WTC11 (cell line): ENCODE data around the gene ARHGAP30. TPM values are rescaled to one million over a fixed set of nuclear protein-coding genes. Genes with fewer than 3 reads are reported as not detected.

Experiments used
- ATAC-seq: fragments of 200-7000 bp; cut with Tn5 transposase; 2 replicates; pipeline ENCODE4 v1.10.0; 2021; ENCODE audit warnings: mild to moderate bottlenecking, moderate library complexity
- CTCF ChIA-PET: fragments of 300-600 bp; sonication (Branson Sonifier 250); formaldehyde crosslinking; loops from one replicate; lab custom pipeline; 2021; ENCODE audit warnings: antibody characterized with exemption; lab: Charles Lee
- POLR2A ChIA-PET: fragments of 350-600 bp; sonication (Branson Sonifier 250); formaldehyde crosslinking; loops from one replicate; lab custom pipeline; 2021; ENCODE audit warnings: antibody characterized with exemption; lab: Charles Lee
- DNase-seq: peaks from one replicate; pipeline ENCODE4 v3.0.0; 2021; ENCODE audit warnings: low spot score
- H3K27ac Mint-ChIP-seq: 2 replicates; pipeline ENCODE4 v1.8.0; 2021; ENCODE audit warnings: mixed read lengths
- H3K27me3 Mint-ChIP-seq: 2 replicates; pipeline ENCODE4 v1.8.0; 2021; ENCODE audit warnings: low read depth, mild to moderate bottlenecking, moderate library complexity, mixed read lengths
- H3K36me3 Mint-ChIP-seq: 2 replicates; pipeline ENCODE4 v1.8.0; 2021; ENCODE audit warnings: mixed read lengths
- H3K4me1 Mint-ChIP-seq: 2 replicates; pipeline ENCODE4 v1.8.0; 2022; ENCODE audit warnings: mixed read lengths
- H3K4me3 Mint-ChIP-seq: 2 replicates; pipeline ENCODE4 v1.8.0; 2021; ENCODE audit warnings: mild to moderate bottlenecking, moderate library complexity, mixed read lengths
- H3K9me3 Mint-ChIP-seq: 2 replicates; pipeline ENCODE4 v1.8.0; 2021; ENCODE audit warnings: mixed read lengths
- ATF1 ChIP-seq: sonication (generic); formaldehyde crosslinking; IDR thresholded peaks from 2 replicates; pipeline ENCODE4 v1.8.1; 2023; ENCODE audit warnings: mild to moderate bottlenecking, moderate library complexity, missing genetic modification reagents
- ATF3 ChIP-seq: sonication (generic); formaldehyde crosslinking; conservative IDR thresholded peaks from 2 replicates; pipeline ENCODE4 v1.8.1; 2022; ENCODE audit warnings: mild to moderate bottlenecking, missing genetic modification reagents
- CREB1 ChIP-seq: sonication (generic); formaldehyde crosslinking; IDR thresholded peaks from 2 replicates; pipeline ENCODE4 v1.8.0; 2023; ENCODE audit warnings: mild to moderate bottlenecking, missing genetic modification reagents
- CREM ChIP-seq: sonication (generic); formaldehyde crosslinking; IDR thresholded peaks from 2 replicates; pipeline ENCODE4 v1.8.1; 2022; ENCODE audit warnings: mild to moderate bottlenecking, missing genetic modification reagents, moderate library complexity
- FOXP4 ChIP-seq: sonication (generic); formaldehyde crosslinking; IDR thresholded peaks from 2 replicates; pipeline ENCODE4 v1.8.0; 2022; ENCODE audit warnings: mild to moderate bottlenecking, missing genetic modification reagents
- GABPB1 ChIP-seq: sonication (generic); formaldehyde crosslinking; IDR thresholded peaks from 2 replicates; pipeline ENCODE4 v1.8.1; 2023; ENCODE audit warnings: mild to moderate bottlenecking, missing genetic modification reagents
- GRHL2 ChIP-seq: fragments of 250-450 bp; sonication (Bioruptor Pico); IDR thresholded peaks from 2 replicates; pipeline ENCODE4 v1.8.0; 2022; ENCODE audit warnings: mild to moderate bottlenecking, moderate library complexity; ENCODE audit not compliant: insufficient replicate concordance, severe bottlenecking
- JAZF1 ChIP-seq: fragments of 250-450 bp; sonication (Bioruptor Pico); IDR thresholded peaks from 2 replicates; pipeline ENCODE4 v1.9.0; 2021; ENCODE audit warnings: moderate library complexity, mild to moderate bottlenecking, inconsistent platforms
- NFE2L1 ChIP-seq: sonication (generic); formaldehyde crosslinking; IDR thresholded peaks from 2 replicates; pipeline ENCODE4 v1.8.1; 2023; ENCODE audit warnings: missing genetic modification reagents
- NR1H2 ChIP-seq: sonication (generic); formaldehyde crosslinking; IDR thresholded peaks from 2 replicates; pipeline ENCODE4 v1.9.0; 2021; ENCODE audit warnings: mild to moderate bottlenecking, moderate library complexity, missing genetic modification reagents
- NR3C1 ChIP-seq: sonication (generic); formaldehyde crosslinking; conservative IDR thresholded peaks from 2 replicates; pipeline ENCODE4 v1.8.1; 2023; ENCODE audit warnings: low read depth, mild to moderate bottlenecking, missing genetic modification reagents
- SMAD4 ChIP-seq: sonication (generic); formaldehyde crosslinking; IDR thresholded peaks from 2 replicates; pipeline ENCODE4 v1.8.0; 2022; ENCODE audit warnings: mild to moderate bottlenecking, missing genetic modification reagents
- TCF7 ChIP-seq: sonication (generic); formaldehyde crosslinking; IDR thresholded peaks from 2 replicates; pipeline ENCODE4 v1.8.0; 2022; ENCODE audit warnings: mild to moderate bottlenecking, low read depth, missing genetic modification reagents, moderate library complexity
- ZBTB21 ChIP-seq: sonication (generic); formaldehyde crosslinking; IDR thresholded peaks from 2 replicates; pipeline ENCODE4 v1.8.1; 2023; ENCODE audit warnings: mild to moderate bottlenecking, missing genetic modification reagents, borderline replicate concordance
- ZNF121 ChIP-seq: sonication (generic); formaldehyde crosslinking; IDR thresholded peaks from 2 replicates; pipeline ENCODE4 v1.8.0; 2023; ENCODE audit warnings: missing genetic modification reagents
- ZNF263 ChIP-seq: sonication (generic); formaldehyde crosslinking; IDR thresholded peaks from 2 replicates; pipeline ENCODE4 v1.8.1; 2022; ENCODE audit warnings: low read depth, mild to moderate bottlenecking, moderate library complexity, missing genetic modification reagents
- ZNF317 ChIP-seq: sonication (generic); formaldehyde crosslinking; IDR thresholded peaks from 2 replicates; pipeline ENCODE4 v1.8.1; 2023; ENCODE audit warnings: low read depth, mild to moderate bottlenecking, moderate library complexity, missing genetic modification reagents, borderline replicate concordance
- ZNF396 ChIP-seq: fragments of 250-450 bp; sonication (Bioruptor Pico); IDR thresholded peaks from 2 replicates; pipeline ENCODE4 v1.8.0; 2021; ENCODE audit warnings: mild to moderate bottlenecking, moderate library complexity, borderline replicate concordance
- total RNA-seq: library from RNA; stranded (reverse); gene quantifications from 3 replicates; pipeline ENCODE4 v1.2.3, GENCODE V29; 2021
- TF ChIP-seq, protein P1 (sequence below): sonication (generic); formaldehyde crosslinking; IDR thresholded peaks from 2 replicates; pipeline ENCODE4 v1.8.0; 2023; ENCODE audit warnings: mild to moderate bottlenecking, missing genetic modification reagents
- TF ChIP-seq, protein P2 (sequence below): fragments of 250-450 bp; sonication (Bioruptor Pico); IDR thresholded peaks from 2 replicates; pipeline ENCODE4 v1.9.0; 2021; ENCODE audit warnings: mild to moderate bottlenecking, borderline replicate concordance

The ARHGAP30 gene
- total RNA-seq, 1 experiment from 2014 or later = 0.52 TPM

DNA sequence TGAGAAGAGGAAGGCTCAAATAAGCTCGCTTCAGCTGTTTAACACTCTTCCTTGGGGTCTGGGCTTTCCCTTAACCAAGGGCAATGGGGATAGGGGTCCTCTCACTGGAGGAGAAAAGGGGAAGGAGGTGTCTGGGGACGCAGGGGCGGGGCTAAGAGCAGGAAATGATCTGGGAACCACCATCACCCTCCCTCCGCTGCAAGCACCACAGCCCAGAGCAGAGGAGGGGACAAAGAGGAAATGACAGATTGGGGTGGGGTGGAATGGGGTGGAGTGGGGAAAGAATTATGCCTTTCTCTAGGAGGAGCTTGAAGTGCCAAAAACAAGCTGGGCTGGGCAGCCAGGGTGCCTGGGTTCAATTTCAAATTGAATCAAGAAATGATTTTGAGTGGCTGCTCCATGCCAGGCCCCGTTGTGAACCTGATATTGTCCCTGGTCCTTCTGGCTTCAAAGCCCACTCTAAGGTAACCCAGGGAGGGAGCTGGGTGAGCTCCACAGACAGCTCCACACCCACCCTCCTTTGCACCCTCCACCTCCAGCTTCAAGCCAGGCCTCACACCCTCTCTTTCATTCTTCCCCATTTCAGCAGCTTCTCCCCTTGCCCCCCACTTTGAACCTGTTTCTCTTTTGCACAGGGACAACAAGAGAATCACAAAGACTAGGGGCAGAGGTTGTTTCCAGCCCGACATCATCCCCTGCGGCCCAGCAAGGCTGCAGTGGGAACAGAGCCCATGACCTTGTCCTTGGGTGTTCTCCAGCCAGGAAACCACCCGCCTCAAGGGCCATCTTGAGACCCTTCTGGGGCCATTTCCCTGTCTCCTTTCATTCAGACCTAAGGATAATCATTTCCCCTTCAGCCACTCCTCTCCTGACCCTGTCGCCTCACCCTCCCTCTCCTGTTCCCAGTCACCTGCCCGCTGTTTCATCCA lies 1.1 kb downstream of the ARHGAP30 start:
- ChIA-PET POLR2A (interaction anchor here (2.4 kb wide), 1 partner anchor 23 kb away, joined by 11 read pairs; the partner anchor contains the start of gene USF1), CTCF (interaction anchor here (0.9 to 4.1 kb wide), 4 partner anchors 21 to 29 kb away, joined by 3 to 109 read pairs (median 4); partner anchors contain the start of genes KLHDC9 and NECTIN4)
- H3K9me3 Mint-ChIP-seq = no peaks in the 10 kb centered on the region
- DNase-seq (no peak), ATAC-seq (peak; percentile 83)
- no peak for TF ChIP-seq FOXP4 (CRISPR knock-in tag)
- no peak for TF ChIP-seq ZNF317 (CRISPR knock-in tag)
- TF ChIP-seq ATF1 (CRISPR knock-in tag) = no peak
- no peak for TF ChIP-seq GRHL2 (CRISPR knock-in tag)
- TF ChIP-seq NFE2L1 (CRISPR knock-in tag) = no peak
- TF ChIP-seq ATF3 = no peak
- no peak for TF ChIP-seq ZNF263 (CRISPR knock-in tag)
- TF ChIP-seq GABPB1 (CRISPR knock-in tag) = no peak
- no peak for TF ChIP-seq ZBTB21 (CRISPR knock-in tag)
- TF ChIP-seq, protein P1, sequence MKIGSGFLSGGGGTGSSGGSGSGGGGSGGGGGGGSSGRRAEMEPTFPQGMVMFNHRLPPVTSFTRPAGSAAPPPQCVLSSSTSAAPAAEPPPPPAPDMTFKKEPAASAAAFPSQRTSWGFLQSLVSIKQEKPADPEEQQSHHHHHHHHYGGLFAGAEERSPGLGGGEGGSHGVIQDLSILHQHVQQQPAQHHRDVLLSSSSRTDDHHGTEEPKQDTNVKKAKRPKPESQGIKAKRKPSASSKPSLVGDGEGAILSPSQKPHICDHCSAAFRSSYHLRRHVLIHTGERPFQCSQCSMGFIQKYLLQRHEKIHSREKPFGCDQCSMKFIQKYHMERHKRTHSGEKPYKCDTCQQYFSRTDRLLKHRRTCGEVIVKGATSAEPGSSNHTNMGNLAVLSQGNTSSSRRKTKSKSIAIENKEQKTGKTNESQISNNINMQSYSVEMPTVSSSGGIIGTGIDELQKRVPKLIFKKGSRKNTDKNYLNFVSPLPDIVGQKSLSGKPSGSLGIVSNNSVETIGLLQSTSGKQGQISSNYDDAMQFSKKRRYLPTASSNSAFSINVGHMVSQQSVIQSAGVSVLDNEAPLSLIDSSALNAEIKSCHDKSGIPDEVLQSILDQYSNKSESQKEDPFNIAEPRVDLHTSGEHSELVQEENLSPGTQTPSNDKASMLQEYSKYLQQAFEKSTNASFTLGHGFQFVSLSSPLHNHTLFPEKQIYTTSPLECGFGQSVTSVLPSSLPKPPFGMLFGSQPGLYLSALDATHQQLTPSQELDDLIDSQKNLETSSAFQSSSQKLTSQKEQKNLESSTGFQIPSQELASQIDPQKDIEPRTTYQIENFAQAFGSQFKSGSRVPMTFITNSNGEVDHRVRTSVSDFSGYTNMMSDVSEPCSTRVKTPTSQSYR = no peak
- H3K4me1 Mint-ChIP-seq = peaks cover 26% of the 10 kb centered on the region
- H3K27ac Mint-ChIP-seq = no peak overlapping the region; the same call in 1 of the 2 replicates
- no peaks in the 10 kb centered on the region for H3K36me3 Mint-ChIP-seq
- peaks cover 4% of the 10 kb centered on the region; the same call in 1 of the 2 replicates for H3K27me3 Mint-ChIP-seq
- no peak overlapping the region for H3K4me3 Mint-ChIP-seq

DNA sequence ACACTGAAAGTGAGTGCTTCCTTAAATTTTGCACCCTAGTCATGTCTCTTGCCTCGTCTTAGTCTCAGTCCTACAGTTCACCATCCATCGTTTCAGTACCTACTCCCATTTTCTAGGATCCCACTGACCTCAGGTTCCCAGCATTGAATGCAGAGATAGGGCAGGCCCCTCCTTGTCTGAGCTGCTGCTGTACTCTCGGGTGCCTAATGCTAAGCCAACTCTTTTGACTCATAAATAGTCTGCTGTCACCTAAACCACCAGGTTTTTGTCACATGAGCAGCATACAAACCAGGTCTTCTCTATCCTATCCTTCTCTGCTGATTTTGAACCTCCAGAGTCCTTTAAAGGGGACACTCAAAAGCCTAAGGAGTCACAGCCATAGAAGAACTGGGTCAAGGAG lies 3.0 kb downstream of the ARHGAP30 start:
- Mint-ChIP-seq H3K4me3 (no peak overlapping the region), H3K27ac (no peak overlapping the region), H3K9me3 (no peaks in the 10 kb centered on the region), H3K36me3 (no peaks in the 10 kb centered on the region), H3K4me1 (peaks cover 33% of the 10 kb centered on the region), H3K27me3 (peaks cover 4% of the 10 kb centered on the region; the same call in 1 of the 2 replicates)
- POLR2A ChIA-PET = no interaction called here
- DNase-seq = no peak
- no peak for ATAC-seq
- CTCF ChIA-PET = no interaction called here
- TF ChIP-seq CREM (CRISPR knock-in tag) (no peak), CREB1 (no peak), NR3C1 (CRISPR knock-in tag) (no peak), TCF7 (CRISPR knock-in tag) (no peak), ATF3 (no peak), JAZF1 (CRISPR knock-in tag) (no peak), ZNF121 (no peak), ZNF396 (CRISPR knock-in tag) (no peak), SMAD4 (CRISPR knock-in tag) (no peak), NR1H2 (no peak)
- TF ChIP-seq, protein P2, sequence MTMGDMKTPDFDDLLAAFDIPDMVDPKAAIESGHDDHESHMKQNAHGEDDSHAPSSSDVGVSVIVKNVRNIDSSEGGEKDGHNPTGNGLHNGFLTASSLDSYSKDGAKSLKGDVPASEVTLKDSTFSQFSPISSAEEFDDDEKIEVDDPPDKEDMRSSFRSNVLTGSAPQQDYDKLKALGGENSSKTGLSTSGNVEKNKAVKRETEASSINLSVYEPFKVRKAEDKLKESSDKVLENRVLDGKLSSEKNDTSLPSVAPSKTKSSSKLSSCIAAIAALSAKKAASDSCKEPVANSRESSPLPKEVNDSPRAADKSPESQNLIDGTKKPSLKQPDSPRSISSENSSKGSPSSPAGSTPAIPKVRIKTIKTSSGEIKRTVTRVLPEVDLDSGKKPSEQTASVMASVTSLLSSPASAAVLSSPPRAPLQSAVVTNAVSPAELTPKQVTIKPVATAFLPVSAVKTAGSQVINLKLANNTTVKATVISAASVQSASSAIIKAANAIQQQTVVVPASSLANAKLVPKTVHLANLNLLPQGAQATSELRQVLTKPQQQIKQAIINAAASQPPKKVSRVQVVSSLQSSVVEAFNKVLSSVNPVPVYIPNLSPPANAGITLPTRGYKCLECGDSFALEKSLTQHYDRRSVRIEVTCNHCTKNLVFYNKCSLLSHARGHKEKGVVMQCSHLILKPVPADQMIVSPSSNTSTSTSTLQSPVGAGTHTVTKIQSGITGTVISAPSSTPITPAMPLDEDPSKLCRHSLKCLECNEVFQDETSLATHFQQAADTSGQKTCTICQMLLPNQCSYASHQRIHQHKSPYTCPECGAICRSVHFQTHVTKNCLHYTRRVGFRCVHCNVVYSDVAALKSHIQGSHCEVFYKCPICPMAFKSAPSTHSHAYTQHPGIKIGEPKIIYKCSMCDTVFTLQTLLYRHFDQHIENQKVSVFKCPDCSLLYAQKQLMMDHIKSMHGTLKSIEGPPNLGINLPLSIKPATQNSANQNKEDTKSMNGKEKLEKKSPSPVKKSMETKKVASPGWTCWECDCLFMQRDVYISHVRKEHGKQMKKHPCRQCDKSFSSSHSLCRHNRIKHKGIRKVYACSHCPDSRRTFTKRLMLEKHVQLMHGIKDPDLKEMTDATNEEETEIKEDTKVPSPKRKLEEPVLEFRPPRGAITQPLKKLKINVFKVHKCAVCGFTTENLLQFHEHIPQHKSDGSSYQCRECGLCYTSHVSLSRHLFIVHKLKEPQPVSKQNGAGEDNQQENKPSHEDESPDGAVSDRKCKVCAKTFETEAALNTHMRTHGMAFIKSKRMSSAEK = no peak
- TF ChIP-seq, protein P1 = no peak
